Esophagus squamous epithelium (tissue), 5 donors: ENCODE data around the gene RGL2. TPM values are rescaled to one million over a fixed set of nuclear protein-coding genes. Genes with fewer than 3 reads are reported as not detected.
"Not testable (repeated sequence)": the region's sequence is repeated elsewhere in the genome, so short reads cannot be mapped to it uniquely, and the experiment has no call there.

Experiments
- DNase-seq: peaks from one replicate; lab custom pipeline; 2025; lab: John Stamatoyannopoulos, UW
- H3K27ac ChIP-seq, 4 donors: fragments of 200-600 bp; sonication (generic); one replicate each; pipeline ENCODE4 v1.5.1; 2016 to 2019; ENCODE audit warnings: mild to moderate bottlenecking in 1 of 4
- H3K27me3 ChIP-seq, 4 donors: fragments of 200-600 bp; sonication (generic); 1 replicate in 3 of 4; 2 replicates in 1 of 4; pipeline versions ENCODE4 v1.5.1 to v1.6.0; 2017 to 2021; ENCODE audit warnings: antibody characterized with exemption in 1 of 4
- H3K36me3 ChIP-seq, 3 donors: fragments of 200-600 bp; sonication (generic); one replicate each; pipeline ENCODE4 v1.5.1; 2016 to 2019
- H3K4me1 ChIP-seq, 3 donors: fragments of 200-600 bp; sonication (generic); one replicate each; pipeline ENCODE4 v1.5.1; 2017 to 2019
- H3K4me3 ChIP-seq, 4 donors: fragments of 200-600 bp; sonication (generic); 1 replicate in 3 of 4; 2 replicates in 1 of 4; pipeline ENCODE4 v1.5.1; 2016 to 2019; ENCODE audit warnings: mild to moderate bottlenecking in 2 of 4, moderate library complexity in 1 of 4
- H3K9me3 ChIP-seq, 3 donors: fragments of 200-600 bp; sonication (generic); one replicate each; pipeline ENCODE4 v1.5.1; 2016 to 2019
- POLR2A ChIP-seq, 4 donors: fragments of 450-650 bp; IDR thresholded peaks; one replicate each; pipeline ENCODE4 v1.6.1; 2017; ENCODE audit warnings: antibody characterized with exemption in 4 of 4, mild to moderate bottlenecking in 4 of 4, moderate library complexity in 3 of 4
- WGBS, 2 donors: methylation state at CpG; one replicate each; pipeline ENCODE4 v1.1.5; 2018; 5-methylcytosine and 5-hydroxymethylcytosine counted together
- intact Hi-C: fragments of 100-400 bp; cut with DNase I; formaldehyde crosslinking; loops from one replicate; pipeline ENCODE4 v1.15.0; 2022
- total RNA-seq, 4 donors: library from RNA; depleted of rRNA; stranded (reverse); fragments of >200 nt; gene quantifications; one replicate each; pipeline ENCODE4 v1.1.0, GENCODE V29; 2016
- TF ChIP-seq, protein P1 (sequence below), 6 experiments: fragments of 450-650 bp in 4 of 6; fragments of 200-600 bp in 2 of 6; sonication (generic) in 2 of 6; IDR thresholded peaks; one replicate each; pipeline ENCODE4 v1.5.1; 2016 to 2019; ENCODE audit warnings: antibody characterized with exemption in 6 of 6, mild to moderate bottlenecking in 4 of 6, moderate library complexity in 4 of 6
- donor health status: DM: yes; HTN: yes; CAD: no.

Gene RGL2
- total RNA-seq, 4 donors from 2014 or later, result 54.9 to 78.7 (median 63.2) TPM

GRCh38 chr6:33343953-33344611 is 45.3 kb upstream of the RGL2 start:
- no peaks in the 10 kb centered on the region for H3K27me3 ChIP-seq
- no peak for DNase-seq
- peaks cover 0 to 20% (median 4%) of the 10 kb centered on the region in 3 donors for H3K4me1 ChIP-seq
- H3K27ac ChIP-seq, result peak overlapping the region in 3 of 4 donors; percentile 30 to 54 (median 43)
- no peaks in the 10 kb centered on the region for H3K9me3 ChIP-seq
- 66% methylated on average over 6 of the region's 6 CpGs for WGBS, 2 donors
- no peaks in the 10 kb centered on the region for H3K36me3 ChIP-seq
- intact Hi-C loops, result no loop called here
- H3K4me3 ChIP-seq, result no peak overlapping the region
- TF ChIP-seq, protein P1, sequence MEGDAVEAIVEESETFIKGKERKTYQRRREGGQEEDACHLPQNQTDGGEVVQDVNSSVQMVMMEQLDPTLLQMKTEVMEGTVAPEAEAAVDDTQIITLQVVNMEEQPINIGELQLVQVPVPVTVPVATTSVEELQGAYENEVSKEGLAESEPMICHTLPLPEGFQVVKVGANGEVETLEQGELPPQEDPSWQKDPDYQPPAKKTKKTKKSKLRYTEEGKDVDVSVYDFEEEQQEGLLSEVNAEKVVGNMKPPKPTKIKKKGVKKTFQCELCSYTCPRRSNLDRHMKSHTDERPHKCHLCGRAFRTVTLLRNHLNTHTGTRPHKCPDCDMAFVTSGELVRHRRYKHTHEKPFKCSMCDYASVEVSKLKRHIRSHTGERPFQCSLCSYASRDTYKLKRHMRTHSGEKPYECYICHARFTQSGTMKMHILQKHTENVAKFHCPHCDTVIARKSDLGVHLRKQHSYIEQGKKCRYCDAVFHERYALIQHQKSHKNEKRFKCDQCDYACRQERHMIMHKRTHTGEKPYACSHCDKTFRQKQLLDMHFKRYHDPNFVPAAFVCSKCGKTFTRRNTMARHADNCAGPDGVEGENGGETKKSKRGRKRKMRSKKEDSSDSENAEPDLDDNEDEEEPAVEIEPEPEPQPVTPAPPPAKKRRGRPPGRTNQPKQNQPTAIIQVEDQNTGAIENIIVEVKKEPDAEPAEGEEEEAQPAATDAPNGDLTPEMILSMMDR (IDR thresholded peaks at IDR 0.05), result no peak
- no peak for TF ChIP-seq POLR2A (IDR thresholded peaks at IDR 0.05)

GRCh38 chr6:33343606-33343952 is 44.8 kb upstream of the RGL2 start:
- peak overlapping the region; percentile 20 to 74 (median 43) for H3K27ac ChIP-seq
- H3K4me1 ChIP-seq, result peaks cover 0 to 20% (median 4%) of the 10 kb centered on the region in 3 donors
- H3K36me3 ChIP-seq, H3K9me3 ChIP-seq, H3K4me3 ChIP-seq, DNase-seq, H3K27me3 ChIP-seq, intact Hi-C loops: not testable (repeated sequence)
- 84 to 93% methylated on average over 7 of the region's 7 CpGs for WGBS, 2 donors

- WGBS, 2 donors, result 68 to 69% methylated on average over 6 of the region's 6 CpGs
- no peak for DNase-seq
- H3K4me1 ChIP-seq, result no peaks in the 10 kb centered on the region
- no peak overlapping the region for H3K4me3 ChIP-seq
- no peaks in the 10 kb centered on the region for H3K27me3 ChIP-seq
- H3K9me3 ChIP-seq, result no peaks in the 10 kb centered on the region
- H3K27ac ChIP-seq, result no peak overlapping the region
- no peaks in the 10 kb centered on the region for H3K36me3 ChIP-seq
- intact Hi-C loops, result no loop called here
- TF ChIP-seq, protein P1 (IDR thresholded peaks at IDR 0.05), result no peak
- no peak for TF ChIP-seq POLR2A (IDR thresholded peaks at IDR 0.05)
Measured at GRCh38 chr6:33339193-33339592, 40.5 kb upstream of the RGL2 start.

DNA sequence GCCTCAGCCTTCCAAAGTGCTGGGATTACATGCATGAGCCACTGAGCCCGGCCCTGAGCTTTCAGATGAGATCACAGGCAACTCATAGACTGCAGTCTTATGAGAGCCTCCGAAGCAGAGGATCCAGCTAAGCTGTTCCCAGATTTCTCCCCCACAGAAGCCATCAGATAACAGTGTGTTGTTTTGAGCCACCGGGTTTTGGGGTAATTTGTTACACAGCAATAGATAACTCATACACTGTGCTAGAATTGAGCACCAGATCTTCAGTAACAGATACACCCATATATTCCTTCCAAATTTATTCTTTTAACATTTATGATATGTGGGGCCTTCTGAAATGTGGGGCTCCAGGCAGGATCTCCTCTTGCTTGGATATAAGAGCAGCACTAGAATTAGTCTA is 37.8 kb upstream of the RGL2 start:
- TF ChIP-seq, protein P1 (IDR thresholded peaks at IDR 0.05), result no peak
- TF ChIP-seq POLR2A (IDR thresholded peaks at IDR 0.05), result no peak
- Histone ChIP-seq H3K4me3 (no peak overlapping the region), H3K27ac (no peak overlapping the region), H3K36me3 (no peaks in the 10 kb centered on the region), H3K27me3 (no peaks in the 10 kb centered on the region), H3K4me1 (no peaks in the 10 kb centered on the region), H3K9me3 (no peaks in the 10 kb centered on the region)
- intact Hi-C loops, result no loop called here
- 88 to 100% methylated on average over 1 to 2 of the region's 3 CpGs for WGBS, 2 donors
- DNase-seq, result no peak

GRCh38 chr6:33335916-33336315 is 37.2 kb upstream of the RGL2 start:
- Histone ChIP-seq H3K27ac (no peak overlapping the region), H3K9me3 (no peaks in the 10 kb centered on the region), H3K27me3 (no peaks in the 10 kb centered on the region), H3K36me3 (no peaks in the 10 kb centered on the region), H3K4me1 (no peaks in the 10 kb centered on the region), H3K4me3 (no peak overlapping the region)
- 67 to 81% methylated on average over 4 of the region's 4 CpGs for WGBS, 2 donors
- no peak for TF ChIP-seq POLR2A (IDR thresholded peaks at IDR 0.05)
- TF ChIP-seq, protein P1 (IDR thresholded peaks at IDR 0.05), result no peak
- intact Hi-C loops, result no loop called here
- DNase-seq, result no peak
